ENCODE measurements around the gene ABCC1. TPM values are rescaled to one million over a fixed set of nuclear protein-coding genes. Genes with fewer than 3 reads are reported as not detected.

The ABCC1 gene
- polyA plus RNA-seq, 3 donors: 23.9 to 32.2 (median 31.8) TPM

- no peak for DNase-seq
Measured at GRCh38 chr16:16106466-16106865, 157.1 kb downstream of the ABCC1 start.

- no peak for DNase-seq
Measured at GRCh38 chr16:16107839-16108238, 158.4 kb downstream of the ABCC1 start.

GRCh38 chr16:16108759-16109158, 159.3 kb downstream of the ABCC1 start:
- no peak for DNase-seq

- DNase-seq: no peak
Measured at GRCh38 chr16:16109453-16110110, 160.2 kb downstream of the ABCC1 start.

- no peak for DNase-seq
Measured at GRCh38 chr16:16110111-16110490, 160.7 kb downstream of the ABCC1 start.

- no peak for DNase-seq
Measured at GRCh38 chr16:16111639-16112038, 162.2 kb downstream of the ABCC1 start.

- no peak for DNase-seq
Measured at GRCh38 chr16:16112450-16113053, 163.1 kb downstream of the ABCC1 start.

GRCh38 chr16:16113076-16113475, 163.7 kb downstream of the ABCC1 start:
- no peak for DNase-seq

- DNase-seq: no peak
Measured at GRCh38 chr16:16116841-16117240, 167.4 kb downstream of the ABCC1 start.

GRCh38 chr16:16118337-16118736, 168.9 kb downstream of the ABCC1 start:
- DNase-seq: no peak

- DNase-seq: no peak
Measured at GRCh38 chr16:16120044-16120381, 170.6 kb downstream of the ABCC1 start.

GRCh38 chr16:16120382-16121184, 171.2 kb downstream of the ABCC1 start:
- peak; percentile 19 for DNase-seq

GRCh38 chr16:16121185-16121727, 171.8 kb downstream of the ABCC1 start:
- DNase-seq: no peak

- no peak for DNase-seq
Measured at GRCh38 chr16:16122264-16122663, 172.8 kb downstream of the ABCC1 start.

- DNase-seq: no peak
Measured at GRCh38 chr16:16124438-16124837, 175.0 kb downstream of the ABCC1 start.

GRCh38 chr16:16124974-16125373, 175.6 kb downstream of the ABCC1 start:
- DNase-seq: no peak

GRCh38 chr16:16126896-16127295, 177.5 kb downstream of the ABCC1 start:
- DNase-seq: no peak

- peak; percentile 59 for DNase-seq
Measured at GRCh38 chr16:16127469-16128116, 178.2 kb downstream of the ABCC1 start.

GRCh38 chr16:16131204-16131603, 181.8 kb downstream of the ABCC1 start:
- DNase-seq: no peak

- DNase-seq: no peak
Measured at GRCh38 chr16:16131659-16132058, 182.2 kb downstream of the ABCC1 start.

GRCh38 chr16:16133943-16134604, 184.7 kb downstream of the ABCC1 start:
- DNase-seq: no peak

- DNase-seq: no peak
Measured at GRCh38 chr16:16136588-16136987, 187.2 kb downstream of the ABCC1 start.

Data from renal pelvis (tissue), 4 donors.